Measurements from ENCODE around the gene USP14.
"Not testable (repeated sequence)": the region's sequence is repeated elsewhere in the genome, so short reads cannot be mapped to it uniquely, and the experiment has no call there.

The USP14 gene

GRCh38 chr18:158128-159036 is at the start of gene USP14:
Gene USP14 (plus strand): TSS chr18:158557. CDS start chr18:158699, 142 bp downstream.
- DNase-seq (ENCODE audit: low read depth in 2 of 3, low spot score in 1 of 3), result peak; percentile 94 to 98 (median 97)

GRCh38 chr18:108665-109063 is 49.7 kb upstream of the USP14 start:
- not testable (repeated sequence) for DNase-seq (ENCODE audit: low read depth in 2 of 3, low spot score in 1 of 3)

GRCh38 chr18:109130-109921 is 49.0 kb upstream of the USP14 start:
- DNase-seq (ENCODE audit: low read depth in 2 of 3, low spot score in 1 of 3), result not testable (repeated sequence)

GRCh38 chr18:109922-110261 is 48.5 kb upstream of the USP14 start:
- DNase-seq (ENCODE audit: low read depth in 2 of 3, low spot score in 1 of 3), result not testable (repeated sequence)

- DNase-seq (ENCODE audit: low read depth in 2 of 3, low spot score in 1 of 3), result peak in 2 of 3 donors; percentile 35 to 36
Observed at GRCh38 chr18:110351-111201, 47.8 kb upstream of the USP14 start.

- DNase-seq (ENCODE audit: low read depth in 2 of 3, low spot score in 1 of 3), result peak; percentile 46 to 63 (median 49)
Observed at GRCh38 chr18:111306-112014, 46.9 kb upstream of the USP14 start.

GRCh38 chr18:112015-112733 is 46.2 kb upstream of the USP14 start:
- not testable (repeated sequence) for DNase-seq (ENCODE audit: low read depth in 2 of 3, low spot score in 1 of 3)

- not testable (repeated sequence) for DNase-seq (ENCODE audit: low read depth in 2 of 3, low spot score in 1 of 3)
Observed at GRCh38 chr18:120539-121260, 37.7 kb upstream of the USP14 start.

- DNase-seq (ENCODE audit: low read depth in 2 of 3, low spot score in 1 of 3), result no peak
Observed at GRCh38 chr18:135045-135444, 23.3 kb upstream of the USP14 start.

GRCh38 chr18:136433-136832 is 21.9 kb upstream of the USP14 start:
- peak in 2 of 3 donors; percentile 8 to 9 for DNase-seq (ENCODE audit: low read depth in 2 of 3, low spot score in 1 of 3)

GRCh38 chr18:137327-137726 is 21.0 kb upstream of the USP14 start:
- no peak for DNase-seq (ENCODE audit: low read depth in 2 of 3, low spot score in 1 of 3)

GRCh38 chr18:140670-141266 is 17.6 kb upstream of the USP14 start:
- DNase-seq (ENCODE audit: low read depth in 2 of 3, low spot score in 1 of 3), result no peak

GRCh38 chr18:142624-143296 is 15.6 kb upstream of the USP14 start:
- DNase-seq (ENCODE audit: low read depth in 2 of 3, low spot score in 1 of 3), result not testable (repeated sequence)

- DNase-seq (ENCODE audit: low read depth in 2 of 3, low spot score in 1 of 3), result no peak
Observed at GRCh38 chr18:148841-149240, 9.5 kb upstream of the USP14 start.

- DNase-seq (ENCODE audit: low read depth in 2 of 3, low spot score in 1 of 3), result no peak
Observed at GRCh38 chr18:154151-154550, 4.2 kb upstream of the USP14 start.

GRCh38 chr18:155688-156087 is 2.7 kb upstream of the USP14 start:
- DNase-seq (ENCODE audit: low read depth in 2 of 3, low spot score in 1 of 3), result no peak

- no peak for DNase-seq (ENCODE audit: low read depth in 2 of 3, low spot score in 1 of 3)
Observed at GRCh38 chr18:156514-157230, 1.7 kb upstream of the USP14 start.
